ENCODE results near the gene GPR55.

DNA sequence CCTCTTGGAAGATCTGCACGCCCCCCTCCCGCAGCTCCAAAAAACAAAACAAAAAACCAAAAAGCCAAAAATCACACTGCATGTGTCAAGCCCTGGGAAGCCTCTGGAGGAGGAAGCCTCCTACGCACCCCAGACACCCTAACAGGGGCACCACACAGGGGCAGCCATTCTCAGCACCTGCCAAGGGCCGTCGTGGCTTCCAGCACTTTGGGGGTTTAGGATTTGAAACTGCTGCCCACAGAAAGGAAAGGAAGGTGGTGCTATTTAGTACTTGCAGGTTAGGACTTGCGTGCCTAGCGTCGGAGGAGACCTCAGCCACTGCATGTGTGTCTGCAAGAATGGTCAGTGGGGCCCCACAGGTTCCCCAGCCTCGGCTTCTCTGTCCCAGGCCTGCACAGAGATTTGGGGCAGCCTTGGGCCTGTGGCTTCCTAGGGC, 419 bp upstream of the GPR55 start:
- TF ChIP-seq, protein P1, sequence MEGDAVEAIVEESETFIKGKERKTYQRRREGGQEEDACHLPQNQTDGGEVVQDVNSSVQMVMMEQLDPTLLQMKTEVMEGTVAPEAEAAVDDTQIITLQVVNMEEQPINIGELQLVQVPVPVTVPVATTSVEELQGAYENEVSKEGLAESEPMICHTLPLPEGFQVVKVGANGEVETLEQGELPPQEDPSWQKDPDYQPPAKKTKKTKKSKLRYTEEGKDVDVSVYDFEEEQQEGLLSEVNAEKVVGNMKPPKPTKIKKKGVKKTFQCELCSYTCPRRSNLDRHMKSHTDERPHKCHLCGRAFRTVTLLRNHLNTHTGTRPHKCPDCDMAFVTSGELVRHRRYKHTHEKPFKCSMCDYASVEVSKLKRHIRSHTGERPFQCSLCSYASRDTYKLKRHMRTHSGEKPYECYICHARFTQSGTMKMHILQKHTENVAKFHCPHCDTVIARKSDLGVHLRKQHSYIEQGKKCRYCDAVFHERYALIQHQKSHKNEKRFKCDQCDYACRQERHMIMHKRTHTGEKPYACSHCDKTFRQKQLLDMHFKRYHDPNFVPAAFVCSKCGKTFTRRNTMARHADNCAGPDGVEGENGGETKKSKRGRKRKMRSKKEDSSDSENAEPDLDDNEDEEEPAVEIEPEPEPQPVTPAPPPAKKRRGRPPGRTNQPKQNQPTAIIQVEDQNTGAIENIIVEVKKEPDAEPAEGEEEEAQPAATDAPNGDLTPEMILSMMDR (IDR thresholded peaks at IDR 0.05; ENCODE audit: poor library complexity, severe bottlenecking): no peak
- TF ChIP-seq POLR2AphosphoS5 (IDR thresholded peaks at IDR 0.05): no peak
- no peak for TF ChIP-seq EZH2 (IDR thresholded peaks at IDR 0.05; ENCODE audit: borderline replicate concordance, insufficient read depth, low read length, poor library complexity, severe bottlenecking)
- TF ChIP-seq, protein P2, sequence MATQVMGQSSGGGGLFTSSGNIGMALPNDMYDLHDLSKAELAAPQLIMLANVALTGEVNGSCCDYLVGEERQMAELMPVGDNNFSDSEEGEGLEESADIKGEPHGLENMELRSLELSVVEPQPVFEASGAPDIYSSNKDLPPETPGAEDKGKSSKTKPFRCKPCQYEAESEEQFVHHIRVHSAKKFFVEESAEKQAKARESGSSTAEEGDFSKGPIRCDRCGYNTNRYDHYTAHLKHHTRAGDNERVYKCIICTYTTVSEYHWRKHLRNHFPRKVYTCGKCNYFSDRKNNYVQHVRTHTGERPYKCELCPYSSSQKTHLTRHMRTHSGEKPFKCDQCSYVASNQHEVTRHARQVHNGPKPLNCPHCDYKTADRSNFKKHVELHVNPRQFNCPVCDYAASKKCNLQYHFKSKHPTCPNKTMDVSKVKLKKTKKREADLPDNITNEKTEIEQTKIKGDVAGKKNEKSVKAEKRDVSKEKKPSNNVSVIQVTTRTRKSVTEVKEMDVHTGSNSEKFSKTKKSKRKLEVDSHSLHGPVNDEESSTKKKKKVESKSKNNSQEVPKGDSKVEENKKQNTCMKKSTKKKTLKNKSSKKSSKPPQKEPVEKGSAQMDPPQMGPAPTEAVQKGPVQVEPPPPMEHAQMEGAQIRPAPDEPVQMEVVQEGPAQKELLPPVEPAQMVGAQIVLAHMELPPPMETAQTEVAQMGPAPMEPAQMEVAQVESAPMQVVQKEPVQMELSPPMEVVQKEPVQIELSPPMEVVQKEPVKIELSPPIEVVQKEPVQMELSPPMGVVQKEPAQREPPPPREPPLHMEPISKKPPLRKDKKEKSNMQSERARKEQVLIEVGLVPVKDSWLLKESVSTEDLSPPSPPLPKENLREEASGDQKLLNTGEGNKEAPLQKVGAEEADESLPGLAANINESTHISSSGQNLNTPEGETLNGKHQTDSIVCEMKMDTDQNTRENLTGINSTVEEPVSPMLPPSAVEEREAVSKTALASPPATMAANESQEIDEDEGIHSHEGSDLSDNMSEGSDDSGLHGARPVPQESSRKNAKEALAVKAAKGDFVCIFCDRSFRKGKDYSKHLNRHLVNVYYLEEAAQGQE (IDR thresholded peaks at IDR 0.05; ENCODE audit: borderline replicate concordance): no peak
- no peak for TF ChIP-seq EP300 (conservative IDR thresholded peaks at IDR 0.05; ENCODE audit: poor library complexity, severe bottlenecking)
- no peak for TF ChIP-seq SMC3 (conservative IDR thresholded peaks at IDR 0.05; ENCODE audit: poor library complexity)

All from neural cell (in vitro differentiated cells).